ENCODE data around the gene FBRSL1.

The FBRSL1 gene

GRCh38 chr12:132542661-132543060 lies 52.7 kb downstream of the FBRSL1 start:
- DNase-seq (ENCODE audit: low read depth in 2 of 2): no peak

- no peak for DNase-seq (ENCODE audit: low read depth in 2 of 2)
Measured at GRCh38 chr12:132543298-132544079, 53.5 kb downstream of the FBRSL1 start.

DNA sequence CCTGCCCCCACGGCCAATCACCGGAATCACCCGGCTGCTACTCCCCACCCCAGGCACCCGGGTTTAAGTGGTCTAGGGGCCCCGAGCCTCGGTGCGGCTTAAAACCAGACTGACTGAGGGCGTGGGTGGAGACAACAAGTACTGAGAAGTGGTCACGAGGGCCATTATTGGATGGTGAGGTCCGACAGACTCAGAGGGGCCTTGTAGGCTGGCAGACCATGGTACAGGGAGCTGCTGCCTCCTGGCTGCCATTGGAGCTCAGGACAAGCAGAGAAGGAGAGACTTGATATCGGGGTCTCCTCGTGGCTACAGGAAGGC lies 54.1 kb downstream of the FBRSL1 start:
- no peak for DNase-seq (ENCODE audit: low read depth in 2 of 2)

DNA sequence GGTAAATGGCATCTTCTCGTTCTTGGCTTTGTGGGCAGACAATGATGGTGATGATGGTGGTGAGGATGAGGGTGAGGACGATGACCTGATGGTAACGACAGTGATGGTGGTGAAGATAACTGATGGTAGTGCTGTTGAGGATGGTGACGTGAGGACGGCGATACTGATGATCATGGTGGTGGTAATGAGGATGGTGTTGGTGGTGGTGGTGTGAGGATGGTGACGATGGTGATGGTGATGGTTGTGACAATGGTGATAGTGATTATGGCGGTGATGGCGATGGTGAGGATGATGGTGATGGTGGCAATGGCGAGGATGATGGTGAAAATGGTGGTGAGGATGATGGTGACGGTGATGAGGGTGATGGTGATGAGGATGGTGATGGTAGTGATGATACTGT lies 54.5 kb downstream of the FBRSL1 start:
- no peak for DNase-seq (ENCODE audit: low read depth in 2 of 2)

DNA sequence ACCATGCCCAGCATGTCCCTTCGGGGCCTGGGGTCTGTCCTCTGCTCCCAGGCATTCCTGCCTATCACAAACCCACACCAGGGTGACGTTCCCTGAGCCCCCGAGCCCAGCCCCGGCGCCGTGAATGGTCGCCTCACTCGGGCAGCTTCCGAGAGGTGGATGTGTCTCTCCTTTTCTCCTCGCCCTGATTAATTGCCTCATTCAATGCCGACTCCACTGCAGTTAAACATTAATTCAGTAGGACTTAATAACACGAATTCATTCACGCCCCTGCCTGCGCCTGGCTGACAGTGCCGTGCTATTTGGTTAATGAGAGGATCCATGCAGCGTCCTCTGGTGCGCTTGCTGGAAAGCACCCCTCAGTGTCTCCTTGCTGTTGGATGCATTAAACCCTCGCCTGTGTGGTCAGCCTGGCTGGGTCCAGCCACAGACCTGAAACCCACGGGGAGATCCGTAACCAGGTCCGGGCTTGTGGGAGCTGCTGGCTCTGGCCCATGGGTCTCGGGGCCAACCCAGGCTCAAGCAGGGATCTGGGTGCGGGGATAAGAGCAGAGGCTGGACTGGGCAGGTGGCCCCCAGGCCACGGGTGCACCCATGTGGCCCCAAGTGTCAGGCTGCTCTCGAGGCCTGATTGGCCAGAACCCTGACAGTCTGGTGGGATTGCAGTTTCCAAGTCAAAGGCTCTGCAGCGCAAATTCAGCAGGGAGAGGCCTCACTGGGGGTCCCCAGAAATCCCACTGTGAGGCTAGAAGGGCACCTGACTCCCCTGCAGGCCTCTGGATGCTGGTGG lies 55.4 kb downstream of the FBRSL1 start:
- no peak for DNase-seq (ENCODE audit: low read depth in 2 of 2)

GRCh38 chr12:132545955-132546354 lies 56.0 kb downstream of the FBRSL1 start:
- no peak for DNase-seq (ENCODE audit: low read depth in 2 of 2)

GRCh38 chr12:132546647-132547046 lies 56.7 kb downstream of the FBRSL1 start:
- no peak for DNase-seq (ENCODE audit: low read depth in 2 of 2)

- DNase-seq (ENCODE audit: low read depth in 2 of 2): no peak
Measured at GRCh38 chr12:132547205-132547740, 57.3 kb downstream of the FBRSL1 start.

DNA sequence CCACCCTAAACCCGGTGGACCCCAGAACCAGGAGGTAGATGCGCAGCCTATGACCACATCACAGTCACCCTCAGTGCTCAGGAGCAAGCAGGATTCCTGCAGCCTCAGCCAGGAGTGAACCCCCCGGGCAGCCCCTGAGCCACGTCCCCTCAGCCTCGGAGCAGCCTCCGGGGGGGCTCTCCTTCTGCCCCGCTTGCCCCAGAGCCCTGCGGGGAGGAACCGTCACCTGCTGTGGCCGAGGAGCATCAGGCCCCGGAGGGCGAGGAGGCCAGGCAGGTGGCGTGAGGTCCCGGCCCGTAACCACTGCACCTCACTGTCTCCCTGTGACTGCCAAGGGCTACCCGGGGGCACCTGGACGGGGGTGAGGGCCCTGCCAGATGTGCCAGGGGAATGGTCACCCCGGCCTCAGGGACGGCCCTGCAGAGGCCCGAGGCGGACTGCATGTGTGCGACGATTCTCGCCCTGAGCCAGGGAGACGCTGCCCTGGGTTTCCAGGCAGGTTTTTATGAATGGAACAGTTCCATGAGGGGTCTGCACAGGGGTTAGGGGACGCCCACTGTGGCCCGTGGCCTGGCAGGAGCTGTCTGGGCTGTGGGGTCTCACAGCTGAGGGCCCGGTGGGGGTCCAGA lies 58.6 kb downstream of the FBRSL1 start:
- DNase-seq (ENCODE audit: low read depth in 2 of 2): no peak

DNA sequence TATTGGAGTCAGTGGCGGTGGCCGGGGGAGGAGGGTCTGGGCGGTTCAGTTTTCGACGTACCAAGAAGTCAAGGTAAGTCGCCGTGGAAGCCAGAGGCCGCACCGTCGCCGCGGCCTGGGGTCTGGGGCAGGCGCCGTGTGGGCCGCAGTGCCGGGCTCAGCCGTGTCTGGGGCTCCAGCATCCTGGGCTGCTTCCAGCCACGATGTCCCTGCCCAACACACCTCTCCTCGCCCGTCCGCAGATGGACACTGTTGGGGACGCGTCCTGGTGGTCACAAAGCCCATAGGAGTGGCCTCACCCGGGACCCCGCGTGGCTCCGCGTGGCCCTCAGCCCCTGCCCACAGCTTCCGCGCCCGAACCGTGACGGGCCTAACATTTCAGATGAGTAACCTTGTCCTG lies 59.1 kb downstream of the FBRSL1 start:
- no peak for DNase-seq (ENCODE audit: low read depth in 2 of 2)

DNA sequence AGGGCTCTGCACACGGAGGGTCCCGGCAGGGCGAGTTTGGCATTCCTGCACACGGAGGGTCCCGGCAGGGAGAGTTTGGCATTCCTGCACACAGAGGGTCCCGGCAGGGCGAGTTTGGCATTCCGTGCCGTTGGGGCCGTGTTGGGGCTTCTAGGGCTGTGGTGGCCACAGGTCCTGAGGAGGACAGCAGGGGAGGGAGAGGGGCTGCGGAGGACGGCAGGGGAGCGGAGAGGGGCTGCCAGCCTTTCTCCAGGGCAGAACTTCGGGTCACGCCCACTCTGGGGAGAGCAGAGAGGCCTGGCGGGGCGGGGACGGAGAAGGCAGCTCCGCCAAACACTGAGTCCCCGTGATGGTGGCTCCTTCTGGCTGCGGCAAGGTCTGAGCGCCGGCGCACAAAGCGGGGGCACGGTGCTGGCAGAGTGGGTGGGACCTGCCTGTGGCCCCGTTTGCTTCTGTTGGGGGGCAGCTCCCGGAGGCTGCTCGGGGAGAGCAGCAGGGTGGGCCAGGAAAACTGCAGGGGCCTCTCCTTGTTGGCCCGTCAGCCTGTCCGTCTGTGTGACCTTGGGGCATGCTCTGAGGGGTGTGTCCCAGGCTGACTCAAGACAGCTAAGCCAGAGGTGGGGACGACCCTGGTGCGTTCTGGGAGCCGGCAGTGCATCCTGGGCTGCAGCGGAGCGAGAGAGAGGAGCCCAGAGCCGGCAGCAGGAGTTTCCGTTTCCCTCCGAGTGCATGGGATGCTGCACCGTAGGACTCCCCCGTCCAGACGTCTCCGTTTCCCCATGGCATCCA lies 60.3 kb downstream of the FBRSL1 start:
- no peak for DNase-seq (ENCODE audit: low read depth in 2 of 2)

- DNase-seq (ENCODE audit: low read depth in 2 of 2): no peak
Measured at GRCh38 chr12:132550830-132551640, 61.1 kb downstream of the FBRSL1 start.

- no peak for DNase-seq (ENCODE audit: low read depth in 2 of 2)
Measured at GRCh38 chr12:132551641-132552031, 61.7 kb downstream of the FBRSL1 start.

DNA sequence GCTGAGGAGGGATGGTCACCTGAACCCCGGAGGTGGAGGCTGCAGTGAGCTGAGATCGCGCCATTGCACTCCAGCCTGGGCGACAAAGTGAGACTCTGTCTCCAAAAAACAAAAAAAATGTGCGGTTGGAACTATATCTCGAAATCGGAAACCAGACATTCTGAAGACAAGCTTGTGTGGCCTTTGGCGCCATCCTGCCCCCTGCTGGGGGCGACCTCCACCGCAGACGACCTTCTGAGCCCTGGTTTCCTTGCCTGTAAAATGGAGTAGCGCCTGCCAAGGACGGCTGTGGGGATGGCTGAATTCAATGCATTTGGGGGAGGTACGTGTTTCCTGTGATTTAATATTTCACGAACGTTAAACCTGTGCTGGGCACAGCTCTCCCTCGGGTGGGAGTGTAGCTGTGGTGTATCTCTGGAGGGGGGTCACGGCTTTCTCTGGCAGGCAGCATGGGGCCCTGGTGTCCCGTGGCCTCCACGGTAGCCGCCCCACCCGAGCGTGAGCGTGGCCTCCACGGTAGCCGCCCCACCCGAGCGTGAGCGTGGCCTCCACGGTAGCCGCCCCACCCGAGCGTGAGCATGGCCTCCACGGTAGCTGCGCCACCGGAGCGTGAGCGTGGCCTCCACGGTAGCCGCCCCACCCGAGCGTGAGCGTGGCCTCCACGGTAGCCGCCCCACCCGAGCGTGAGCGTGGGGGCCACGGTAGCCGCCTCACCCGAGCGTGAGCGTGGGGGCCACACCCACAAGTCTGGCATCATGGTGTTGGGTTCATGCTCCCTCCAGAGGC lies 65.1 kb downstream of the FBRSL1 start:
- DNase-seq (ENCODE audit: low read depth in 2 of 2): no peak

- DNase-seq (ENCODE audit: low read depth in 2 of 2): no peak
Measured at GRCh38 chr12:132555686-132556085, 65.7 kb downstream of the FBRSL1 start.

GRCh38 chr12:132556216-132556615 lies 66.3 kb downstream of the FBRSL1 start:
- DNase-seq (ENCODE audit: low read depth in 2 of 2): no peak

DNA sequence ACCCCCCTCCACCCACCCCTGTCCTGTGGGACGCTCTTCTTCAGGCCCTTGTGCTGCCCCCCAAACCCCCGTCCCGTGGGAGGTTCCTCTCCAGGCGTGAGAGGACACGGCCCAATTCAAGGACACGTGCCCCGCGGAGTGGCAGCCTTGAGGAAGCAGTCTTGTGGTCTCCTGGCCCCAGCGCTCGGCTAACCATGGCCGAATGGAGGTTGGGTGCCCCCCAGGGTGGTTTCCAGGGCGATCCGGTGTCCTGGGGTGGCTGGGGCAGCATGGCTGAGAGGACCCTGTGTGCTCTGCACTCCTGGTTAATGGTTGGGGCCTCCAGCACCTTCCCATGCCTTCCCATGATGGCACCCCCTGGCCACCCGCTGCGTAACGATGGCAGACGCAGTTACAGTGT lies 66.8 kb downstream of the FBRSL1 start:
- no peak for DNase-seq (ENCODE audit: low read depth in 2 of 2)

DNA sequence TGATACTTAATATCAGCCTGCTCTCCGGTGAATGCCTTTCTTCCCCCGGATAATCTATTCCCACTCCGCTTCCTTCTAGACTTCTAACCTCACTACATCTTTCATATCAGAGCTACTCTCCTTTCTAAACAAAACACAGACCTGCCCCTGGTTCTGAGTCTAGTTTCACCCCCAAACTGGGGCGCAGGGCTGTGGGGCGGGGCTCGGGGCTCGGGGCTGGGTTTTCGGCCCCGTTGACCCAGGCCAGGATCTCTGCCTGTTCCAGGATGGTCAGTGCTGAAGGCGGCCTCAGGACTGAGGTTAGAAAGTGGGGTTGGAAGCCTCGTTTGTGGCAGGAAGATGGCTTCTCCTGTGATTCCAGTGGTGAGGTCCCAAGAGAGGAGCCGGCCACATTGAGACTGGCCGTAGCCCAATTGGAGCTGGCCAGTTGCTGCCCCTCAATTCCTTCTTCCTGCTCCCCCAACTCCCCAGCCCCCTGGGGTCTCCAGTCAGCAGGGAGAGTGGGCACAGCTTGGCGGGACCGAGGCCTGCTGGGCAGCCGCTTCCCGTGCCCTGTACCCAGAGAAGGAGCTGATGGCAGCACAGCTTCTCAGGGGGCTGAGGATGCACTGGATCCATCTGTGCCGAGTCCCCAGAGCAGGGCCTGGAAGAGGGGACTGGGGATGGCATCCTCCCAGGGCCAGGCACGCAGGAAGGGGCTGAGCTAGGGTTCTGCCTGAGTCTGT lies 67.5 kb downstream of the FBRSL1 start:
- no peak for DNase-seq (ENCODE audit: low read depth in 2 of 2)

DNA sequence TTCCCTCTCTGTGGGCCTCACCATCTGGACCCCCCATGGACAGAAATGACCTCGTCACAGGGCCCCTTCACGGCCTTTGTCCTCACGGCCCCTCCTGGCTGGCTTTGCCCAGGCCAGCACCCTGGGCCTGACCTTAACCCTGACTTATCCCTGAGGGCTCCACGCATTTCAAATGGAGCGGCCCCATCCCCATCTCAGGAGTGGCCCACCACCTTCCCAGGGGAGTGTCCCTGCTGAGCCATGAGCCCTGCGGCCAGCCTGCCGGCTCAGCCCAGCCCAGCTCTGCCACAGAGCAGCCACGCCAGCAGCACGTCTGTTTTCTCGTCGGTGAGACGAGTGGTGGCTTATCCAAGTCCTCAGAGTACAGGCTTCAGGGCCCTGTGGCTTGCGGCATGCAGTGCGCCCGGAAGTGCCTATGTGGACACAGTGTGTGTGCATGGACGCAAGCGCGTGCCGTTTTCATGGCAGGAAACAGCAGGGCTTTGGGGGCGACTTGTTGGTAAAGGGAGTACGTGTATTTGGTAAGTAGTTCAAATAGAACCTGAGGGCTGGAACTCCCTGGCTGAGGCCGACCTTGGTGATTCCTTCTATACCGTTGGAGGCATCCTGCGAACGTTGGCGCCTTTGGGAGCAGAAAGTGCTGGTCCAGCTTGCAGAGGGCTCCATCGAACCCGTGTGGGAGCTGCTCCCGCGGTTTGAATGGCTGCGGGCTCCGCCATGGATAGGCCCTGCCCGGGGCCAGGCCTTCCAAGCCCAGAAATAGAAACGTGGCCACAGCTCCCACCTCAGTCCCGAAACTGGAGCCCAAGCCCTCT lies 68.3 kb downstream of the FBRSL1 start:
- DNase-seq (ENCODE audit: low read depth in 2 of 2): no peak

Measured in stimulated activated CD4-positive, alpha-beta T cell treated with anti-CD3 and anti-CD28 coated beads, Interleukin-1b, Interleukin-23, amount 100 ng/mL, for 4 hours (primary cell).